A549 (cell line): Measurements from ENCODE around the gene SART3.

ENCODE experiments used
- BHLHE40 ChIP-seq: IDR thresholded peaks from 2 replicates; pipeline ENCODE4 v1.6.1; 2012; ENCODE audit warnings: low read depth, low read length, inconsistent platforms
- CBX8 ChIP-seq: fragments of 200-600 bp; sonication (generic); IDR thresholded peaks from 2 replicates; pipeline ENCODE4 v1.6.1; 2016
- CHD2 ChIP-seq: fragments of 150-350 bp; IDR thresholded peaks from 2 replicates; pipeline ENCODE4 v1.6.1; 2014; ENCODE audit warnings: low read length; ENCODE audit not compliant: partially characterized antibody
- EP300 ChIP-seq, 2 experiments: fragments of >200 bp; sonication (Bioruptor Twin); formaldehyde crosslinking; IDR thresholded peaks; 2 replicates in 1 of 2; 3 replicates in 1 of 2; pipeline ENCODE4 v1.6.1; 2016 to 2017
- MAFK ChIP-seq: fragments of 450-650 bp; IDR thresholded peaks from 2 replicates; pipeline ENCODE4 v1.6.1; 2014; ENCODE audit not compliant: partially characterized antibody
- MAZ ChIP-seq: fragments of 150-350 bp; IDR thresholded peaks from 2 replicates; pipeline ENCODE4 v1.6.1; 2014; ENCODE audit warnings: antibody characterized with exemption, low read depth, low read length, borderline replicate concordance
- NFE2L2 ChIP-seq: fragments of 150-350 bp; conservative IDR thresholded peaks from 2 replicates; pipeline ENCODE4 v1.6.1; 2014; ENCODE audit warnings: low read length
- POLR2A ChIP-seq: IDR thresholded peaks from 2 replicates; pipeline ENCODE4 v1.6.1; 2012; ENCODE audit warnings: mild to moderate bottlenecking, low read length
- ZFP36 ChIP-seq: fragments of 450-650 bp; IDR thresholded peaks from 2 replicates; pipeline ENCODE4 v1.6.1; 2014; ENCODE audit warnings: borderline replicate concordance; ENCODE audit not compliant: partially characterized antibody
- TF ChIP-seq, protein P1 (sequence below): fragments of >200 bp; sonication (Bioruptor Twin); formaldehyde crosslinking; IDR thresholded peaks from 3 replicates; pipeline ENCODE4 v1.5.1; 2016
- TF ChIP-seq, protein P2 (sequence below): IDR thresholded peaks from 2 replicates; pipeline ENCODE4 v1.6.1; 2012

DNA sequence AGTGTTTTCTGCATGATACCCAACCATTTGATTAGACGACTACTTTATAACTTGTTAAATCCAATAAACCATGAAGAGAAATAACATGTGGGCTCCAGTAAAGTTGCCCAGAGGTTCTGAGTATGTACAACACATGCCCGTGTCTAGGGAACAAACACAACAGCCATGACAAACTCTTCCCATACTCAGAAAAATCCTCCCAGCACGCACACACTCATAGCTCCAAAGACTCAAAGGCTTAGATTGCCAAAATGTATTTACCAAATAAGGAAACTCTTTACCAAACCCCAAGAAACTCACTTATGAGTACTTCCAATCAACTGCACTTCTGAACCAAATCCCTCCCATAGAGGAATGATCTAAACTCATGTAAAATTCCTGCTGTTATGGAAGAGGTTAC lies 17.3 kb downstream of the SART3 start:
- no peak for TF ChIP-seq MAZ
- TF ChIP-seq POLR2A: no peak
- TF ChIP-seq MAFK: no peak
- TF ChIP-seq, protein P1, sequence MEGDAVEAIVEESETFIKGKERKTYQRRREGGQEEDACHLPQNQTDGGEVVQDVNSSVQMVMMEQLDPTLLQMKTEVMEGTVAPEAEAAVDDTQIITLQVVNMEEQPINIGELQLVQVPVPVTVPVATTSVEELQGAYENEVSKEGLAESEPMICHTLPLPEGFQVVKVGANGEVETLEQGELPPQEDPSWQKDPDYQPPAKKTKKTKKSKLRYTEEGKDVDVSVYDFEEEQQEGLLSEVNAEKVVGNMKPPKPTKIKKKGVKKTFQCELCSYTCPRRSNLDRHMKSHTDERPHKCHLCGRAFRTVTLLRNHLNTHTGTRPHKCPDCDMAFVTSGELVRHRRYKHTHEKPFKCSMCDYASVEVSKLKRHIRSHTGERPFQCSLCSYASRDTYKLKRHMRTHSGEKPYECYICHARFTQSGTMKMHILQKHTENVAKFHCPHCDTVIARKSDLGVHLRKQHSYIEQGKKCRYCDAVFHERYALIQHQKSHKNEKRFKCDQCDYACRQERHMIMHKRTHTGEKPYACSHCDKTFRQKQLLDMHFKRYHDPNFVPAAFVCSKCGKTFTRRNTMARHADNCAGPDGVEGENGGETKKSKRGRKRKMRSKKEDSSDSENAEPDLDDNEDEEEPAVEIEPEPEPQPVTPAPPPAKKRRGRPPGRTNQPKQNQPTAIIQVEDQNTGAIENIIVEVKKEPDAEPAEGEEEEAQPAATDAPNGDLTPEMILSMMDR: no peak
- TF ChIP-seq ZFP36: no peak
- TF ChIP-seq CHD2: no peak
- no peak for TF ChIP-seq EP300 (IDR thresholded peaks at IDR 0.05)
- no peak for TF ChIP-seq NFE2L2
- TF ChIP-seq, protein P2, sequence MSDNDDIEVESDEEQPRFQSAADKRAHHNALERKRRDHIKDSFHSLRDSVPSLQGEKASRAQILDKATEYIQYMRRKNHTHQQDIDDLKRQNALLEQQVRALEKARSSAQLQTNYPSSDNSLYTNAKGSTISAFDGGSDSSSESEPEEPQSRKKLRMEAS: no peak
- TF ChIP-seq BHLHE40: no peak
- no peak for TF ChIP-seq CBX8
